SK-N-SH (cell line): ENCODE measurements around the gene KLC4. TPM values are rescaled to one million over a fixed set of nuclear protein-coding genes. Genes with fewer than 3 reads are reported as not detected.

Experiments
- CTCF ChIA-PET: fragments of 300-600, 350-600 bp; formaldehyde crosslinking; extraction: SDS; loops from one replicate; lab custom pipeline; 2021; lab: Yijun Ruan, JAX
- POLR2A ChIA-PET: fragments of 350-600 bp; sonication (Branson Sonifier 250); formaldehyde crosslinking; extraction: SDS; loops from one replicate; lab custom pipeline; 2020; ENCODE audit warnings: antibody characterized with exemption, inconsistent platforms; lab: Yijun Ruan, JAX
- DNase-seq: peaks from one replicate; pipeline ENCODE4 v3.0.0; 2012
- H2AFZ ChIP-seq: fragments of 200-600 bp; sonication (generic); 2 replicates; pipeline ENCODE4 v1.8.1; 2016; ENCODE audit warnings: antibody characterized with exemption, mild to moderate bottlenecking, low read depth
- H3F3A ChIP-seq: fragments of 200-600 bp; sonication (generic); replicated peaks from 2 replicates; pipeline ENCODE3; 2016; ENCODE audit warnings: antibody characterized with exemption, mild to moderate bottlenecking; ENCODE audit not compliant: insufficient read depth
- H3K27ac ChIP-seq, 2 experiments: fragments of 200-500 bp in 1 of 2; fragments of 200-600 bp in 1 of 2; sonication (Bioruptor generic) in 1 of 2; sonication (generic), shearing (Covaris generic) in 1 of 2; 2 replicates each; pipeline versions ENCODE4 v1.5.1 to v1.6.1; 2014 to 2016; ENCODE audit warnings: low read depth in 2 of 2, inconsistent platforms in 1 of 2, low read length in 1 of 2, mild to moderate bottlenecking in 1 of 2, mixed read lengths in 1 of 2
- H3K27me3 ChIP-seq: fragments of 200-600 bp; sonication (generic), shearing (Covaris generic); 2 replicates; pipeline ENCODE4 v1.6.1; 2016; ENCODE audit warnings: mixed run types; ENCODE audit not compliant: insufficient read depth
- H3K36me3 ChIP-seq, 2 experiments: fragments of 200-500 bp in 1 of 2; fragments of 200-600 bp in 1 of 2; sonication (Bioruptor generic) in 1 of 2; sonication (generic) in 1 of 2; replicated peaks in 1 of 2; 2 replicates each; pipeline versions ENCODE3 to v1.5.1; 2014 to 2016; ENCODE audit warnings: low read length in 1 of 2, mild to moderate bottlenecking in 1 of 2; ENCODE audit not compliant: insufficient read depth in 2 of 2, control insufficient read depth in 1 of 2
- H3K4me1 ChIP-seq, 2 experiments: fragments of 200-500 bp in 1 of 2; fragments of 200-600 bp in 1 of 2; sonication (Bioruptor generic) in 1 of 2; sonication (generic), shearing (Covaris generic) in 1 of 2; 2 replicates each; pipeline versions ENCODE4 v1.5.1 to v1.6.1; 2014 to 2016; ENCODE audit warnings: low read depth in 1 of 2, low read length in 1 of 2, mixed run types in 1 of 2; ENCODE audit not compliant: insufficient read depth in 2 of 2, control insufficient read depth in 1 of 2
- H3K4me2 ChIP-seq: fragments of 200-600 bp; sonication (generic), shearing (Covaris generic); 2 replicates; pipeline ENCODE4 v1.6.1; 2017; ENCODE audit warnings: mixed run types
- H3K4me3 ChIP-seq, 2 experiments: fragments of 200-500 bp in 1 of 2; fragments of 200-600 bp in 1 of 2; sonication (Bioruptor generic) in 1 of 2; sonication (generic), shearing (Covaris generic) in 1 of 2; 2 replicates each; pipeline versions ENCODE4 v1.5.1 to v1.8.1; 2014 to 2016; ENCODE audit warnings: low read depth in 2 of 2, inconsistent platforms in 1 of 2, low read length in 1 of 2, mild to moderate bottlenecking in 1 of 2, mixed read lengths in 1 of 2, moderate library complexity in 1 of 2
- H3K79me2 ChIP-seq: fragments of 200-600 bp; sonication (generic); 2 replicates; pipeline ENCODE4 v1.8.1; 2017; ENCODE audit warnings: mild to moderate bottlenecking; ENCODE audit not compliant: insufficient read depth
- H3K9ac ChIP-seq: fragments of 200-600 bp; sonication (generic); 2 replicates; pipeline ENCODE4 v1.6.1; 2017; ENCODE audit warnings: mixed run types
- H3K9me2 ChIP-seq: fragments of 200-600 bp; sonication (generic); 2 replicates; pipeline ENCODE4 v1.6.1; 2017; ENCODE audit warnings: mixed run types
- H3K9me3 ChIP-seq: fragments of 200-600 bp; sonication (generic); 2 replicates; pipeline ENCODE4 v1.6.1; 2017; ENCODE audit warnings: mixed run types, mild to moderate bottlenecking, moderate library complexity
- H4K20me1 ChIP-seq: fragments of 200-600 bp; sonication (generic); 2 replicates; pipeline ENCODE4 v1.6.1; 2017; ENCODE audit warnings: mild to moderate bottlenecking, mixed run types; ENCODE audit not compliant: insufficient read depth
- CHD2 ChIP-seq: fragments of 150-350 bp; IDR thresholded peaks from 2 replicates; pipeline ENCODE4 v1.6.1; 2018; ENCODE audit warnings: low read length; ENCODE audit not compliant: partially characterized antibody
- ELF1 ChIP-seq: IDR thresholded peaks from 2 replicates; pipeline ENCODE4 v1.4.0; 2012
- EZH2phosphoT487 ChIP-seq: fragments of 200-600 bp; sonication (generic); IDR thresholded peaks from 2 replicates; pipeline ENCODE4 v1.6.1; 2017; ENCODE audit warnings: low read depth, mixed run types, mild to moderate bottlenecking, antibody characterized with exemption, moderate library complexity, borderline replicate concordance
- FOSL2 ChIP-seq: IDR thresholded peaks from 2 replicates; pipeline ENCODE4 v1.4.0; 2012; ENCODE audit warnings: low read depth, mild to moderate bottlenecking, moderate library complexity, borderline replicate concordance
- FOXJ3 ChIP-seq: sonication (generic); formaldehyde crosslinking; IDR thresholded peaks from 2 replicates; pipeline ENCODE4 v1.5.1; 2020; ENCODE audit warnings: mild to moderate bottlenecking, missing genetic modification reagents
- FOXM1 ChIP-seq: IDR thresholded peaks from 2 replicates; pipeline ENCODE4 v1.4.0; 2012; ENCODE audit warnings: low read depth, mild to moderate bottlenecking
- MEF2A ChIP-seq: IDR thresholded peaks from 2 replicates; pipeline ENCODE4 v1.4.0; 2012; ENCODE audit warnings: low read depth, borderline replicate concordance
- NFIC ChIP-seq: IDR thresholded peaks from 2 replicates; pipeline ENCODE4 v1.4.0; 2012; ENCODE audit warnings: borderline replicate concordance
- NRF1 ChIP-seq: IDR thresholded peaks from 2 replicates; pipeline ENCODE4 v1.6.1; 2012; ENCODE audit warnings: low read depth, mild to moderate bottlenecking, low read length
- RAD21 ChIP-seq: IDR thresholded peaks from 2 replicates; pipeline ENCODE4 v1.6.1; 2012; ENCODE audit warnings: mild to moderate bottlenecking, low read length
- RCOR1 ChIP-seq: fragments of 150-350 bp; IDR thresholded peaks from 2 replicates; pipeline ENCODE4 v1.6.1; 2017; ENCODE audit warnings: antibody characterized with exemption, low read length
- RFX5 ChIP-seq: IDR thresholded peaks from 2 replicates; pipeline ENCODE4 v1.6.1; 2012; ENCODE audit warnings: mild to moderate bottlenecking, improper control_type of control experiment, low read length
- RXRA ChIP-seq: IDR thresholded peaks from 2 replicates; pipeline ENCODE4 v1.4.0; 2012; ENCODE audit warnings: low read depth, mild to moderate bottlenecking, borderline replicate concordance
- SMC3 ChIP-seq: IDR thresholded peaks from 2 replicates; pipeline ENCODE4 v1.6.1; 2012; ENCODE audit warnings: low read depth, low read length, improper control_type of control experiment
- TEAD4 ChIP-seq: IDR thresholded peaks from 2 replicates; pipeline ENCODE4 v1.4.0; 2012; ENCODE audit warnings: mild to moderate bottlenecking, borderline replicate concordance; ENCODE audit not compliant: insufficient read depth
- YY1 ChIP-seq: IDR thresholded peaks from 2 replicates; pipeline ENCODE4 v1.4.0; 2012; ENCODE audit warnings: low read depth, mild to moderate bottlenecking
- ZBTB33 ChIP-seq: IDR thresholded peaks from 2 replicates; pipeline ENCODE4 v1.4.0; 2012; ENCODE audit warnings: low read depth, borderline replicate concordance
- WGBS: methylation state at CpG from one replicate; pipeline ENCODE4 v1.1.6; 2017; ENCODE audit warnings: low lambda C conversion rate; 5-methylcytosine and 5-hydroxymethylcytosine counted together
- polyA plus RNA-seq, 3 experiments: library from polyadenylated mRNA; depleted of rRNA; stranded (reverse); fragments of >200 nt; gene quantifications; 2 replicates each; pipeline ENCODE4 v1.2.3, GENCODE V29; 2012
- TF ChIP-seq, protein P1 (sequence below): IDR thresholded peaks from 2 replicates; pipeline ENCODE4 v1.4.0; 2012; ENCODE audit warnings: low read depth
- TF ChIP-seq, protein P2 (sequence below): fragments of 150-350 bp; IDR thresholded peaks from 2 replicates; pipeline ENCODE4 v1.6.1; 2016; ENCODE audit warnings: mild to moderate bottlenecking, low read depth, low read length

Gene KLC4
- polyA plus RNA-seq, 1 of the 3 experiments (the other 2 are of a cell fraction) = 17.5 TPM

- Histone ChIP-seq H3K9me2 (no peaks in the 10 kb centered on the region), H3K9ac (peak overlapping the region; percentile 98), H3K4me2 (peak overlapping the region; percentile 99), H3K27me3 (no peaks in the 10 kb centered on the region), H3K27ac (peak overlapping the region; percentile 87 to 88), H3K36me3 (peaks cover 11 to 41% of the 10 kb centered on the region in 2 experiments), H3K4me1 (peaks cover 11 to 26% of the 10 kb centered on the region in 2 experiments; a peak in 3 of 4 replicates), H3F3A (peaks cover 11% of the 10 kb centered on the region), H3K9me3 (no peaks in the 10 kb centered on the region), H2AFZ (no peak overlapping the region), H3K79me2 (peaks cover 55% of the 10 kb centered on the region), H4K20me1 (no peaks in the 10 kb centered on the region), H3K4me3 (peak overlapping the region; percentile 78 to 95)
- CTCF ChIA-PET = interaction anchor here (1.0 to 2.3 kb wide), 4 partner anchors 36 to 91 kb away, joined by 4 to 7 read pairs (median 5); no protein-coding TSS in a partner anchor
- no peak for DNase-seq
- TF ChIP-seq RCOR1 (no peak), RXRA (no peak), RAD21 (no peak), ZBTB33 (no peak), MEF2A (no peak), FOXM1 (no peak), SMC3 (no peak), EZH2phosphoT487 (no peak), NFIC (no peak), RFX5 (no peak), ELF1 (no peak), FOXJ3 (no peak), TEAD4 (no peak)
- WGBS = 32% methylated on average over 22 of the region's 22 CpGs
- POLR2A ChIA-PET = interaction anchor here (0.6 to 2.5 kb wide), 8 partner anchors 13 to 411 kb away, joined by 3 to 8 read pairs (median 4); partner anchors contain the start of genes PTK7 and RRP36
These were observed 6.4 kb upstream of the KLC4 start for GRCh38 chr6:43052842-43053544.

DNA sequence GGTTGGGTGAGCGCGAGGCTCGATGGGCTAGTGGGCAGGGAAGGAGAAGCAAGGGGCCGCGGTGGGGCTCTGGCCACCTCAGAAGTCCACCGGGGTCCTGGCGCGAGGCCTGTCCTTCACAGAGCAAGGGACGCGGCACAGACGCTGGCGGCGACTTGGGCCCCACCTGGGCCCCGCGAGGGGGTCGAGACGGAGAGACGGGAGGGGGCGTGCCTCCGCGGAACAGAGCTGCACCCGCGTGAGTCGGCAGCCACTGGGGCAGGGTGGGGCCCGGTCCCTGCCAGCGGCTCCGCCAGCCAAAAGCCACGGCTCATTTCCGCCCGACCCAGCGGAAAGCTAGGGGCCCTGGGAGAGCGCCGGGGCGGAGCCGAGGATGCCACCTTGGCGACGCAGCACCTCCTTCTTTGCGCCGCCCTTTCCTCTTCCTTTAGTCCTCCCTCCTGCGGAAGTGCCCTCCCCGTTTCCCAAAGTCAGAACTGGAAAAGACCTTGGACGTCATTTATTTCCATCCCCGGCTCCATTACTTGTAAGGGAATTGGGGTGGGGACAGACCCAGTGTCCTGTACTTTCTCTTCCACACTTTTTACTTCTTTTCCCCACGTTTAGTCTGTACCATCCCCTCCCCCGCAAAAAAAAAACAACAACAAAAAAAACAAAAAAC lies 5.8 kb upstream of the KLC4 start, which contains the start of gene CUL7:
CUL7 (minus strand) TSS at position 307 of the 661 bp plus-strand sequence. CDS start 1,063 bp downstream, outside the sequence.
- Histone ChIP-seq H3K27ac (peak within 1 kb of the TSS; percentile 87 to 88), H3F3A (peaks cover 11% of the 10 kb centered on the region), H2AFZ (0 out of 2 replicates have a peak within 1 kb of the TSS, but pooled peaks have one; percentile 1), H3K4me2 (peak within 1 kb of the TSS; percentile 99), H3K36me3 (peaks cover 11 to 37% of the 10 kb centered on the region in 2 experiments), H3K27me3 (no peaks in the 10 kb centered on the region), H3K9me2 (no peaks in the 10 kb centered on the region), H3K9me3 (no peaks in the 10 kb centered on the region), H3K9ac (peak within 1 kb of the TSS; percentile 98), H3K4me3 (peak within 1 kb of the TSS; percentile 78 to 95), H4K20me1 (no peaks in the 10 kb centered on the region), H3K79me2 (peaks cover 62% of the 10 kb centered on the region), H3K4me1 (peaks cover 11 to 32% of the 10 kb centered on the region in 2 experiments)
- WGBS = 2% methylated on average over 24 of the region's 45 CpGs
- CTCF ChIA-PET = interaction anchor here (0.9 to 1.7 kb wide), 6 partner anchors 9 to 90 kb away, joined by 3 to 8 read pairs (median 4); no protein-coding TSS in a partner anchor
- DNase-seq = peak; percentile 98
- POLR2A ChIA-PET = interaction anchor here (0.6 to 2.5 kb wide), 18 partner anchors 11 to 521 kb away, joined by 3 to 8 read pairs (median 4); partner anchors contain the start of genes CNPY3, KLHDC3, MEA1 and PPP2R5D
- TF ChIP-seq, protein P1, sequence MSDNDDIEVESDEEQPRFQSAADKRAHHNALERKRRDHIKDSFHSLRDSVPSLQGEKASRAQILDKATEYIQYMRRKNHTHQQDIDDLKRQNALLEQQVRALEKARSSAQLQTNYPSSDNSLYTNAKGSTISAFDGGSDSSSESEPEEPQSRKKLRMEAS = peak; percentile 87
- peak; percentile 75 for TF ChIP-seq ELF1
- no peak for TF ChIP-seq NRF1
- TF ChIP-seq CHD2 = peak; percentile 75
- TF ChIP-seq RFX5 = peak; percentile 59; the same call in 1 of the 2 replicates
- TF ChIP-seq NFIC = peak; percentile 36; the same call in 1 of the 2 replicates
- TF ChIP-seq FOXM1 = no peak
- TF ChIP-seq, protein P2, sequence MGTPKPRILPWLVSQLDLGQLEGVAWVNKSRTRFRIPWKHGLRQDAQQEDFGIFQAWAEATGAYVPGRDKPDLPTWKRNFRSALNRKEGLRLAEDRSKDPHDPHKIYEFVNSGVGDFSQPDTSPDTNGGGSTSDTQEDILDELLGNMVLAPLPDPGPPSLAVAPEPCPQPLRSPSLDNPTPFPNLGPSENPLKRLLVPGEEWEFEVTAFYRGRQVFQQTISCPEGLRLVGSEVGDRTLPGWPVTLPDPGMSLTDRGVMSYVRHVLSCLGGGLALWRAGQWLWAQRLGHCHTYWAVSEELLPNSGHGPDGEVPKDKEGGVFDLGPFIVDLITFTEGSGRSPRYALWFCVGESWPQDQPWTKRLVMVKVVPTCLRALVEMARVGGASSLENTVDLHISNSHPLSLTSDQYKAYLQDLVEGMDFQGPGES = no peak
- peak; percentile 47; the same call in 1 of the 2 replicates for TF ChIP-seq YY1
- TF ChIP-seq RXRA = no peak
- no peak for TF ChIP-seq FOSL2
- TF ChIP-seq RCOR1 = 0 out of 2 replicates have a peak, but pooled peaks have one; percentile 11
- TF ChIP-seq ZBTB33 = no peak
